Activated naive CD4-positive, alpha-beta T cell treated with anti-CD3 and anti-CD28 coated beads, Interleukin-2, amount 10 ng/mL, durations not matched to agents 7 days and 5 days (primary cell): ENCODE data around the gene CCDC88B.
A peak's percentile ranks its signal among the peaks of the same experiment; 100 is the strongest.
"Not testable (repeated sequence)": the region's sequence is repeated elsewhere in the genome, so short reads cannot be mapped to it uniquely, and the experiment has no call there.

Source experiments
- CTCF ChIA-PET: fragments of 350-600 bp; sonication (Branson Sonifier 250); formaldehyde crosslinking; loops from one replicate; lab custom pipeline; 2021; ENCODE audit warnings: antibody characterized with exemption; lab: Charles Lee
- DNase-seq: peaks from one replicate; pipeline ENCODE4 v3.0.0-alpha.2; 2020
- H3K27ac Mint-ChIP-seq: one replicate; pipeline ENCODE4 v1.8.0; 2021; ENCODE audit warnings: mild to moderate bottlenecking, moderate library complexity, mixed read lengths
- H3K27me3 Mint-ChIP-seq: one replicate; pipeline ENCODE4 v1.8.0; 2021; ENCODE audit warnings: mild to moderate bottlenecking, mixed read lengths
- H3K36me3 Mint-ChIP-seq: one replicate; pipeline ENCODE4 v1.8.0; 2021; ENCODE audit warnings: mixed read lengths
- H3K4me1 Mint-ChIP-seq: one replicate; pipeline ENCODE4 v1.8.0; 2021; ENCODE audit warnings: mixed read lengths
- H3K4me3 Mint-ChIP-seq: one replicate; pipeline ENCODE4 v1.8.0; 2021; ENCODE audit warnings: mild to moderate bottlenecking, moderate library complexity, mixed read lengths
- H3K9me3 Mint-ChIP-seq: one replicate; pipeline ENCODE4 v1.8.0; 2021; ENCODE audit warnings: mixed read lengths

Gene CCDC88B

GRCh38 chr11:64323373-64323772 lies 16.6 kb upstream of the CCDC88B start:
- Mint-ChIP-seq H3K4me1 (peaks cover 25% of the 10 kb centered on the region), H3K27ac (peak overlapping the region; percentile 52), H3K4me3 (no peak overlapping the region), H3K36me3 (peaks cover 18% of the 10 kb centered on the region), H3K27me3 (peaks cover 3% of the 10 kb centered on the region), H3K9me3 (no peaks in the 10 kb centered on the region)
- no peak for DNase-seq
- CTCF ChIA-PET, result interaction anchor here (2.3 kb wide), 1 partner anchor 9 kb away, joined by 12 read pairs; no protein-coding TSS in a partner anchor

- peaks cover 19% of the 10 kb centered on the region for H3K4me1 Mint-ChIP-seq
- CTCF ChIA-PET, result interaction anchor here (2.3 kb wide), 1 partner anchor 8 kb away, joined by 12 read pairs; no protein-coding TSS in a partner anchor
- not testable (repeated sequence) for H3K9me3 Mint-ChIP-seq, H3K27me3 Mint-ChIP-seq, DNase-seq, H3K4me3 Mint-ChIP-seq
- H3K27ac Mint-ChIP-seq, result peak overlapping the region; percentile 52
- peaks cover 18% of the 10 kb centered on the region for H3K36me3 Mint-ChIP-seq
Observed at GRCh38 chr11:64323984-64324383, 16.0 kb upstream of the CCDC88B start.

- H3K9me3 Mint-ChIP-seq, result no peaks in the 10 kb centered on the region
- peaks cover 10% of the 10 kb centered on the region for H3K4me1 Mint-ChIP-seq
- DNase-seq, result no peak
- no peak overlapping the region for H3K27ac Mint-ChIP-seq
- H3K36me3 Mint-ChIP-seq, result peaks cover 18% of the 10 kb centered on the region
- H3K4me3 Mint-ChIP-seq, result no peak overlapping the region
- CTCF ChIA-PET, result no interaction called here
- H3K27me3 Mint-ChIP-seq, result peaks cover 10% of the 10 kb centered on the region
Observed at GRCh38 chr11:64324692-64325469, 15.1 kb upstream of the CCDC88B start.

- Mint-ChIP-seq H3K4me3 (no peak overlapping the region), H3K27me3 (peaks cover 10% of the 10 kb centered on the region), H3K36me3 (no peaks in the 10 kb centered on the region), H3K4me1 (peaks cover 9% of the 10 kb centered on the region), H3K9me3 (no peaks in the 10 kb centered on the region), H3K27ac (no peak overlapping the region)
- no peak for DNase-seq
- CTCF ChIA-PET, result interaction anchor here (0.9 to 1.5 kb wide), 2 partner anchors 9 to 23 kb away, joined by 3 to 4 read pairs; partner anchors contain the start of gene PRDX5
Observed at GRCh38 chr11:64327375-64327774, 12.6 kb upstream of the CCDC88B start.

GRCh38 chr11:64327993-64328392 lies 12.0 kb upstream of the CCDC88B start:
- H3K4me1 Mint-ChIP-seq, result peaks cover 9% of the 10 kb centered on the region
- DNase-seq, result no peak
- no peak overlapping the region for H3K4me3 Mint-ChIP-seq
- CTCF ChIA-PET, result interaction anchor here (1.5 kb wide), 1 partner anchor 24 kb away, joined by 4 read pairs; no protein-coding TSS in a partner anchor
- no peaks in the 10 kb centered on the region for H3K36me3 Mint-ChIP-seq
- H3K9me3 Mint-ChIP-seq, result no peaks in the 10 kb centered on the region
- H3K27me3 Mint-ChIP-seq, result peaks cover 10% of the 10 kb centered on the region
- H3K27ac Mint-ChIP-seq, result no peak overlapping the region

- peaks cover 9% of the 10 kb centered on the region for H3K36me3 Mint-ChIP-seq
- CTCF ChIA-PET, result interaction anchor here (0.9 to 3.6 kb wide), 11 partner anchors 8 to 347 kb away, joined by 3 to 46 read pairs (median 8); partner anchors contain the start of genes CCDC88B, ESRRA, PRDX5 and TRMT112
Observed at GRCh38 chr11:64330888-64331287, 9.1 kb upstream of the CCDC88B start.

GRCh38 chr11:64331569-64332371 lies 8.2 kb upstream of the CCDC88B start:
- Mint-ChIP-seq H3K9me3 (no peaks in the 10 kb centered on the region), H3K36me3 (peaks cover 9% of the 10 kb centered on the region), H3K27me3 (peaks cover 7% of the 10 kb centered on the region), H3K27ac (peak overlapping the region; percentile 8), H3K4me3 (no peak overlapping the region), H3K4me1 (peaks cover 13% of the 10 kb centered on the region)
- peak; percentile 81 for DNase-seq
- CTCF ChIA-PET, result interaction anchor here (0.9 to 3.6 kb wide), 15 partner anchors 9 to 348 kb away, joined by 3 to 46 read pairs (median 4); partner anchors contain the start of genes CCDC88B, ESRRA, PRDX5 and TRMT112

More at GRCh38 chr11:64330888-64331287, 9.1 kb upstream of the CCDC88B start:
- Mint-ChIP-seq H3K27me3 (peaks cover 10% of the 10 kb centered on the region), H3K4me3 (no peak overlapping the region), H3K9me3 (no peaks in the 10 kb centered on the region), H3K27ac (no peak overlapping the region), H3K4me1 (peaks cover 13% of the 10 kb centered on the region)
- no peak for DNase-seq

GRCh38 chr11:64333556-64333955 lies 6.4 kb upstream of the CCDC88B start:
- no peak overlapping the region for H3K4me3 Mint-ChIP-seq
- no peaks in the 10 kb centered on the region for H3K9me3 Mint-ChIP-seq
- H3K27me3 Mint-ChIP-seq, result peaks cover 6% of the 10 kb centered on the region
- H3K27ac Mint-ChIP-seq, result no peak overlapping the region
- CTCF ChIA-PET, result interaction anchor here (3.0 to 3.6 kb wide), 3 partner anchors 8 to 16 kb away, joined by 12 to 46 read pairs (median 26); partner anchors contain the start of genes CCDC88B, PRDX5 and TRMT112
- DNase-seq, result no peak
- H3K36me3 Mint-ChIP-seq, result peaks cover 13% of the 10 kb centered on the region
- H3K4me1 Mint-ChIP-seq, result peaks cover 24% of the 10 kb centered on the region

- no peak overlapping the region for H3K4me3 Mint-ChIP-seq
- H3K4me1 Mint-ChIP-seq, result peaks cover 36% of the 10 kb centered on the region
- no peaks in the 10 kb centered on the region for H3K9me3 Mint-ChIP-seq
- DNase-seq, result no peak
- CTCF ChIA-PET, result interaction anchor here (0.7 to 0.9 kb wide), 2 partner anchors 17 to 18 kb away, joined by 4 read pairs; partner anchors contain the start of genes PRDX5 and TRMT112
- H3K27me3 Mint-ChIP-seq, result no peaks in the 10 kb centered on the region
- H3K27ac Mint-ChIP-seq, result no peak overlapping the region
- peaks cover 17% of the 10 kb centered on the region for H3K36me3 Mint-ChIP-seq
Observed at GRCh38 chr11:64334764-64335735, 5.0 kb upstream of the CCDC88B start.

- Mint-ChIP-seq H3K27ac (peak overlapping the region; percentile 60), H3K36me3 (peaks cover 30% of the 10 kb centered on the region), H3K9me3 (no peaks in the 10 kb centered on the region), H3K4me1 (peaks cover 49% of the 10 kb centered on the region), H3K4me3 (no peak overlapping the region), H3K27me3 (no peaks in the 10 kb centered on the region)
- CTCF ChIA-PET, result interaction anchor here (0.7 to 2.4 kb wide), 5 partner anchors 17 to 130 kb away, joined by 3 to 11 read pairs (median 3); partner anchors contain the start of genes PRDX5 and TRMT112
- DNase-seq, result no peak
Observed at GRCh38 chr11:64337538-64338249, 2.3 kb upstream of the CCDC88B start.

- Mint-ChIP-seq H3K36me3 (peaks cover 26% of the 10 kb centered on the region), H3K27me3 (no peaks in the 10 kb centered on the region), H3K27ac (peak overlapping the region; percentile 92), H3K9me3 (no peaks in the 10 kb centered on the region), H3K4me1 (peaks cover 51% of the 10 kb centered on the region), H3K4me3 (peak overlapping the region; percentile 89)
- CTCF ChIA-PET, result interaction anchor here (1.7 to 2.4 kb wide), 2 partner anchors 17 to 21 kb away, joined by 6 to 11 read pairs; partner anchors contain the start of genes PRDX5 and TRMT112
- DNase-seq, result no peak
Observed at GRCh38 chr11:64338716-64339115, 1.3 kb upstream of the CCDC88B start.

- DNase-seq, result no peak
- Mint-ChIP-seq H3K27me3 (no peaks in the 10 kb centered on the region), H3K4me1 (peaks cover 51% of the 10 kb centered on the region), H3K36me3 (peaks cover 26% of the 10 kb centered on the region), H3K27ac (peak overlapping the region; percentile 92), H3K4me3 (peak overlapping the region; percentile 89), H3K9me3 (no peaks in the 10 kb centered on the region)
- CTCF ChIA-PET, result interaction anchor here (0.9 to 2.4 kb wide), 3 partner anchors 16 to 89 kb away, joined by 3 to 11 read pairs (median 6); partner anchors contain the start of genes PRDX5 and TRMT112
Observed at GRCh38 chr11:64339286-64339685, 718 bp upstream of the CCDC88B start.
